ENCODE measurements around the gene LRIG1. TPM values are rescaled to one million over a fixed set of nuclear protein-coding genes. Genes with fewer than 3 reads are reported as not detected.

The LRIG1 gene
- total and polyA plus RNA-seq, 9 of the 15 experiments (the other 6 are each of a cell fraction or from before 2014, with no cell fraction given): 0.05 to 0.38 (median 0.13) TPM; not detected in 3

DNA sequence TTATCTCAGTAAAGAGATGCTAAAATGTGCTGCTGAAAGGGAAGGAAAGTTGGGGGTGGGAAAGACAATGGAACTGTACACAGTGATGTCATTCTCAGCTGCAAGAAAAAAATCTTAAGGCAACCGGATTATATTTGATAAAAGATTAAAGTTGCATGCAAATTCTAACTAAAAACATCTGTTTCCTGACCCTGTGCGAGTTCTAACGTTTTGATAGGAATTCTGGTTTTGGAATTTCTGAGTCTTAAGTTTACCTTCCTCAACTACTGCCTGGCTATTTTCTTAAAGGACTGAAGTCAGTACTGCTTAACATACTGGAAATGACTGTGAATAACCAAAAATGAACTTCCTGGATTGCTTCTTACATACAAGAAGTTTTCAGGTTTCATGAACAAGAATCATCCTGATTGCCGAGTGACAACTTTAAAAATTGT, 164.5 kb downstream of the LRIG1 start (continued):
- TF ChIP-seq DMBX1 (CRISPR knock-in tag; IDR thresholded peaks at IDR 0.05; ENCODE audit: borderline replicate concordance) (no peak), TSHZ1 (CRISPR knock-in tag; IDR thresholded peaks at IDR 0.05) (no peak), KLF16 (IDR thresholded peaks at IDR 0.05) (no peak), CSDE1 (IDR thresholded peaks at IDR 0.05) (no peak)
- TF ChIP-seq, protein P1, sequence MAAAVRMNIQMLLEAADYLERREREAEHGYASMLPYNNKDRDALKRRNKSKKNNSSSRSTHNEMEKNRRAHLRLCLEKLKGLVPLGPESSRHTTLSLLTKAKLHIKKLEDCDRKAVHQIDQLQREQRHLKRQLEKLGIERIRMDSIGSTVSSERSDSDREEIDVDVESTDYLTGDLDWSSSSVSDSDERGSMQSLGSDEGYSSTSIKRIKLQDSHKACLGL (CRISPR knock-in tag; IDR thresholded peaks at IDR 0.05; ENCODE audit: borderline replicate concordance, poor library complexity, severe bottlenecking): no peak

DNA sequence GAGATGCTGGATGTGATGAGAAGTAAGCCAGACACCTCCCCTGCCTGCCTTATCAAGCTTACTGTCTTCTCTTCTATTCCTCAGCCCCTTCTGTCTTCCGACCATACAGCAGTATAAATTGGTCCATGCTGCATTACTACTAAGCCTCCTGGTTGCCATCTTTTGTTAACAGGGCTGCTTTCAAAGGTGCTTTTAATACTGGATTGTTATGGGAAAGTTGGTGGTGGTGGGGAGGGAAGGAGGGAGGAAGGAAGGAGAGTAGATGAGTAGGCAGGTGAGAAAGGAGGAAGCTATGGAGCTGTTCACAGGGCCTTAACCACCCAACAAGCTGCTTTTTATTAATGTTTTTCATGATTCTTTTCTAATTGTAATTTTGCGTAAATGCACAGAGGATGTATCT, 165.2 kb downstream of the LRIG1 start:
- intact Hi-C loops (cut with micrococcal nuclease): no loop called here
- H2AFZ ChIP-seq (ENCODE audit: low read depth, low read length): no peak overlapping the region
- 50% methylated on average over 2 of the region's 2 CpGs for WGBS (ENCODE audit: insufficient coverage, low coverage, missing lambda C conversion rate)
- H4K20me1 ChIP-seq (replicated peaks; ENCODE audit: control insufficient read depth, insufficient read depth, low read length): no peaks in the 10 kb centered on the region
- no peak overlapping the region for H3K4me2 ChIP-seq (ENCODE audit: insufficient read depth, low read length)
- no peak overlapping the region for H3K4me3 ChIP-seq
- POLR2A ChIA-PET: no interaction called here
- no peak for ATAC-seq
- H3K36me3 ChIP-seq (ENCODE audit: control insufficient read depth, insufficient read depth, low read length): no peaks in the 10 kb centered on the region
- H3K9me3 ChIP-seq (replicated peaks; ENCODE audit: control insufficient read depth, insufficient read depth, low read depth, low read length): no peaks in the 10 kb centered on the region
- no peak for FAIRE-seq
- H3K4me1 ChIP-seq (replicated peaks in 1 of 2; ENCODE audit: control insufficient read depth in 2 of 2, insufficient read depth in 2 of 2, low read length in 2 of 2): no peaks in the 10 kb centered on the region
- H3K9me1 ChIP-seq (ENCODE audit: control insufficient read depth, insufficient read depth, low read length): no peaks in the 10 kb centered on the region
- BruUV-seq (replicated peaks): no TSS peak
- H3K9ac ChIP-seq (ENCODE audit: insufficient read depth in 1 of 2, low read depth in 2 of 2, low read length in 2 of 2): no peak overlapping the region
- no peak overlapping the region for H3K27ac ChIP-seq (ENCODE audit: extremely low read depth, low read depth, low read length)
- in situ Hi-C loops (cut with MboI): no loop called here
- TF ChIP-seq, protein P2, sequence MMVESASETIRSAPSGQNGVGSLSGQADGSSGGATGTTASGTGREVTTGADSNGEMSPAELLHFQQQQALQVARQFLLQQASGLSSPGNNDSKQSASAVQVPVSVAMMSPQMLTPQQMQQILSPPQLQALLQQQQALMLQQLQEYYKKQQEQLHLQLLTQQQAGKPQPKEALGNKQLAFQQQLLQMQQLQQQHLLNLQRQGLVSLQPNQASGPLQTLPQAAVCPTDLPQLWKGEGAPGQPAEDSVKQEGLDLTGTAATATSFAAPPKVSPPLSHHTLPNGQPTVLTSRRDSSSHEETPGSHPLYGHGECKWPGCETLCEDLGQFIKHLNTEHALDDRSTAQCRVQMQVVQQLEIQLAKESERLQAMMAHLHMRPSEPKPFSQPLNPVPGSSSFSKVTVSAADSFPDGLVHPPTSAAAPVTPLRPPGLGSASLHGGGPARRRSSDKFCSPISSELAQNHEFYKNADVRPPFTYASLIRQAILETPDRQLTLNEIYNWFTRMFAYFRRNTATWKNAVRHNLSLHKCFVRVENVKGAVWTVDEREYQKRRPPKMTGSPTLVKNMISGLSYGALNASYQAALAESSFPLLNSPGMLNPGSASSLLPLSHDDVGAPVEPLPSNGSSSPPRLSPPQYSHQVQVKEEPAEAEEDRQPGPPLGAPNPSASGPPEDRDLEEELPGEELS (CRISPR knock-in tag; IDR thresholded peaks at IDR 0.05; ENCODE audit: borderline replicate concordance): no peak
- TF ChIP-seq, protein P3, sequence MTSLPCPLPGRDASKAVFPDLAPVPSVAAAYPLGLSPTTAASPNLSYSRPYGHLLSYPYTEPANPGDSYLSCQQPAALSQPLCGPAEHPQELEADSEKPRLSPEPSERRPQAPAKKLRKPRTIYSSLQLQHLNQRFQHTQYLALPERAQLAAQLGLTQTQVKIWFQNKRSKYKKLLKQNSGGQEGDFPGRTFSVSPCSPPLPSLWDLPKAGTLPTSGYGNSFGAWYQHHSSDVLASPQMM (CRISPR knock-in tag; IDR thresholded peaks at IDR 0.05): no peak
- TF ChIP-seq NR1H2 (CRISPR knock-in tag; IDR thresholded peaks at IDR 0.05): no peak
- TF ChIP-seq, protein P4, sequence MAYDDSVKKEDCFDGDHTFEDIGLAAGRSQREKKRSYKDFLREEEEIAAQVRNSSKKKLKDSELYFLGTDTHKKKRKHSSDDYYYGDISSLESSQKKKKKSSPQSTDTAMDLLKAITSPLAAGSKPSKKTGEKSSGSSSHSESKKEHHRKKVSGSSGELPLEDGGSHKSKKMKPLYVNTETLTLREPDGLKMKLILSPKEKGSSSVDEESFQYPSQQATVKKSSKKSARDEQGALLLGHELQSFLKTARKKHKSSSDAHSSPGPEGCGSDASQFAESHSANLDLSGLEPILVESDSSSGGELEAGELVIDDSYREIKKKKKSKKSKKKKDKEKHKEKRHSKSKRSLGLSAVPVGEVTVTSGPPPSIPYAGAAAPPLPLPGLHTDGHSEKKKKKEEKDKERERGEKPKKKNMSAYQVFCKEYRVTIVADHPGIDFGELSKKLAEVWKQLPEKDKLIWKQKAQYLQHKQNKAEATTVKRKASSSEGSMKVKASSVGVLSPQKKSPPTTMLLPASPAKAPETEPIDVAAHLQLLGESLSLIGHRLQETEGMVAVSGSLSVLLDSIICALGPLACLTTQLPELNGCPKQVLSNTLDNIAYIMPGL (CRISPR knock-in tag; IDR thresholded peaks at IDR 0.05): no peak
- TF ChIP-seq SP2 (IDR thresholded peaks at IDR 0.05; ENCODE audit: extremely low read depth, low read depth, low read length, poor library complexity, severe bottlenecking): no peak
- no peak for TF ChIP-seq DNMT1 (IDR thresholded peaks at IDR 0.05)
- no peaks in the 10 kb centered on the region for H3K79me2 ChIP-seq (ENCODE audit: control insufficient read depth, insufficient read depth, low read length)
- no peak for DNase-seq (ENCODE audit: extremely low read depth in 1 of 4, low spot score in 3 of 4)
- CTCF ChIA-PET (ENCODE audit: low intra/inter-chr PET ratio): no interaction called here
- H3K27me3 ChIP-seq (ENCODE audit: control insufficient read depth in 2 of 2, insufficient read depth in 2 of 2, low read length in 2 of 2): no peaks in the 10 kb centered on the region
